ENCODE data around the gene GSTA3. TPM values are rescaled to one million over a fixed set of nuclear protein-coding genes. Genes with fewer than 3 reads are reported as not detected.
"Not testable (repeated sequence)": the region's sequence is repeated elsewhere in the genome, so short reads cannot be mapped to it uniquely, and the experiment has no call there.

Gene GSTA3
- total and polyA plus RNA-seq, 2 experiments from 2014 or later: not detected

DNA sequence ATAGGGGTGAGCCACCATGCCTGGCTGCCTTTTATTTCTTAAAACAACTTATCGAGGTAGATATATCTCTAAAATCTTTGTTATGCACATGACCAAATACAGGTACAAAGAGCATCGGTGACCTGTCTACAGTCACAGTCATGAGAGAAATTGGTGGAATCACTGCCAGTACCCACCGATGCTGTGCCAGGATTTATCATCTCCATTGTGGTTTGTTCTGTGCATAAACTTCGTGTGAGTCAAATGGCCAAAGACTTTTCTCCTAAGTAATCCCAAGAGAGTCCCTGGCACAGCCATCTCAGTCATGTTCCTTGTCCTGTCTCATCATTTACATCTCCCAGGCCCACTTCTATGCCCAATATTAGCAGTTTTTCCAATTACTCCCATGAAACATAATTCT, 9.0 kb downstream of the GSTA3 start (continued):
- TF ChIP-seq, protein P1, sequence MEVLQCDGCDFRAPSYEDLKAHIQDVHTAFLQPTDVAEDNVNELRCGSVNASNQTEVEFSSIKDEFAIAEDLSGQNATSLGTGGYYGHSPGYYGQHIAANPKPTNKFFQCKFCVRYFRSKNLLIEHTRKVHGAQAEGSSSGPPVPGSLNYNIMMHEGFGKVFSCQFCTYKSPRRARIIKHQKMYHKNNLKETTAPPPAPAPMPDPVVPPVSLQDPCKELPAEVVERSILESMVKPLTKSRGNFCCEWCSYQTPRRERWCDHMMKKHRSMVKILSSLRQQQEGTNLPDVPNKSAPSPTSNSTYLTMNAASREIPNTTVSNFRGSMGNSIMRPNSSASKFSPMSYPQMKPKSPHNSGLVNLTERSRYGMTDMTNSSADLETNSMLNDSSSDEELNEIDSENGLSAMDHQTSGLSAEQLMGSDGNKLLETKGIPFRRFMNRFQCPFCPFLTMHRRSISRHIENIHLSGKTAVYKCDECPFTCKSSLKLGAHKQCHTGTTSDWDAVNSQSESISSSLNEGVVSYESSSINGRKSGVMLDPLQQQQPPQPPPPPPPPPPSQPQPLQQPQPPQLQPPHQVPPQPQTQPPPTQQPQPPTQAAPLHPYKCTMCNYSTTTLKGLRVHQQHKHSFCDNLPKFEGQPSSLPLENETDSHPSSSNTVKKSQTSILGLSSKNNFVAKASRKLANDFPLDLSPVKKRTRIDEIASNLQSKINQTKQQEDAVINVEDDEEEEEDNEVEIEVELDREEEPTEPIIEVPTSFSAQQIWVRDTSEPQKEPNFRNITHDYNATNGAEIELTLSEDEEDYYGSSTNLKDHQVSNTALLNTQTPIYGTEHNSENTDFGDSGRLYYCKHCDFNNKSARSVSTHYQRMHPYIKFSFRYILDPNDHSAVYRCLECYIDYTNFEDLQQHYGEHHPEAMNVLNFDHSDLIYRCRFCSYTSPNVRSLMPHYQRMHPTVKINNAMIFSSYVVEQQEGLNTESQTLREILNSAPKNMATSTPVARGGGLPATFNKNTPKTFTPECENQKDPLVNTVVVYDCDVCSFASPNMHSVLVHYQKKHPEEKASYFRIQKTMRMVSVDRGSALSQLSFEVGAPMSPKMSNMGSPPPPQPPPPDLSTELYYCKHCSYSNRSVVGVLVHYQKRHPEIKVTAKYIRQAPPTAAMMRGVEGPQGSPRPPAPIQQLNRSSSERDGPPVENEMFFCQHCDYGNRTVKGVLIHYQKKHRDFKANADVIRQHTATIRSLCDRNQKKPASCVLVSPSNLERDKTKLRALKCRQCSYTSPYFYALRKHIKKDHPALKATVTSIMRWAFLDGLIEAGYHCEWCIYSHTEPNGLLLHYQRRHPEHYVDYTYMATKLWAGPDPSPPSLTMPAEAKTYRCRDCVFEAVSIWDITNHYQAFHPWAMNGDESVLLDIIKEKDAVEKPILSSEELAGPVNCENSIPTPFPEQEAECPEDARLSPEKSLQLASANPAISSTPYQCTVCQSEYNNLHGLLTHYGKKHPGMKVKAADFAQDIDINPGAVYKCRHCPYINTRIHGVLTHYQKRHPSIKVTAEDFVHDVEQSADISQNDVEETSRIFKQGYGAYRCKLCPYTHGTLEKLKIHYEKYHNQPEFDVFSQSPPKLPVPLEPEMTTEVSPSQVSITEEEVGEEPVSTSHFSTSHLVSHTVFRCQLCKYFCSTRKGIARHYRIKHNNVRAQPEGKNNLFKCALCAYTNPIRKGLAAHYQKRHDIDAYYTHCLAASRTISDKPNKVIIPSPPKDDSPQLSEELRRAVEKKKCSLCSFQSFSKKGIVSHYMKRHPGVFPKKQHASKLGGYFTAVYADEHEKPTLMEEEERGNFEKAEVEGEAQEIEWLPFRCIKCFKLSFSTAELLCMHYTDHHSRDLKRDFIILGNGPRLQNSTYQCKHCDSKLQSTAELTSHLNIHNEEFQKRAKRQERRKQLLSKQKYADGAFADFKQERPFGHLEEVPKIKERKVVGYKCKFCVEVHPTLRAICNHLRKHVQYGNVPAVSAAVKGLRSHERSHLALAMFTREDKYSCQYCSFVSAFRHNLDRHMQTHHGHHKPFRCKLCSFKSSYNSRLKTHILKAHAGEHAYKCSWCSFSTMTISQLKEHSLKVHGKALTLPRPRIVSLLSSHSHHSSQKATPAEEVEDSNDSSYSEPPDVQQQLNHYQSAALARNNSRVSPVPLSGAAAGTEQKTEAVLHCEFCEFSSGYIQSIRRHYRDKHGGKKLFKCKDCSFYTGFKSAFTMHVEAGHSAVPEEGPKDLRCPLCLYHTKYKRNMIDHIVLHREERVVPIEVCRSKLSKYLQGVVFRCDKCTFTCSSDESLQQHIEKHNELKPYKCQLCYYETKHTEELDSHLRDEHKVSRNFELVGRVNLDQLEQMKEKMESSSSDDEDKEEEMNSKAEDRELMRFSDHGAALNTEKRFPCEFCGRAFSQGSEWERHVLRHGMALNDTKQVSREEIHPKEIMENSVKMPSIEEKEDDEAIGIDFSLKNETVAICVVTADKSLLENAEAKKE (CRISPR knock-in tag; IDR thresholded peaks at IDR 0.05): no peak
- TF ChIP-seq POLR2AphosphoS5 (IDR thresholded peaks at IDR 0.05; ENCODE audit: low read depth) (no peak), EZH2phosphoT487 (IDR thresholded peaks at IDR 0.05; ENCODE audit: unreplicated experiment) (no peak), REST (IDR thresholded peaks at IDR 0.05; ENCODE audit: unreplicated experiment) (no peak), STAT1 (IDR thresholded peaks at IDR 0.05; ENCODE audit: unreplicated experiment) (no peak), JUNB (IDR thresholded peaks at IDR 0.05; ENCODE audit: unreplicated experiment) (no peak), CTCF (conservative IDR thresholded peaks at IDR 0.05; ENCODE audit: low read depth in 2 of 2) (no peak)

DNA sequence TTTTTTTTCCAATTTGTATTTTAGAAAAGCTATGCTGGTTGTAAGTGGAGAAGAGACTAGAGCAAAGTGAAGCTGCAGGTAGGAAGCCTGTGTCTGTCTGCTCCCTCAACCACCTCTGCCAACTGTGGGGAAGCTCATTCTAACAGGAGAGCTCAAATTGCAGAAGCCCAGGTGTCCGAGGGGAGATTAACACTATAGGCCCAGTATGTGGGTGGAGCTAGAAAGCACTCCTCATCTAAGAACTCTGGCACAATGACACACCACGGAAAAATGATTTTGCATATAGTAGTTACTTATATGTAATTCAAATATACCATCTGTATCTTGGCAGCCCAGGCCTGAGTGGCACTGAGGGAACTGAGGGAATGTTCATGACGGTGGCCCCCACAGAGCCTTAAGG, 13.7 kb downstream of the GSTA3 start:
- not testable (repeated sequence) for H2AFZ ChIP-seq; H4K20me1 ChIP-seq (replicated peaks; ENCODE audit: insufficient read depth); H3K4me3 ChIP-seq; H3K27ac ChIP-seq (ENCODE audit: low read depth); H3K9me2 ChIP-seq (ENCODE audit: insufficient read depth); H3F3A ChIP-seq (replicated peaks; ENCODE audit: low read depth); H3K27me3 Mint-ChIP-seq (ENCODE audit: insufficient read depth, low read depth, poor library complexity); H3K36me3 Mint-ChIP-seq (ENCODE audit: low read depth); H3K4me1 Mint-ChIP-seq; H3K79me2 ChIP-seq (replicated peaks; ENCODE audit: insufficient read depth); H3K27me3 ChIP-seq (ENCODE audit: insufficient read depth); H3K4me2 ChIP-seq; H3K27ac Mint-ChIP-seq; DNase-seq (ENCODE audit: low spot score); H3K4me1 ChIP-seq (ENCODE audit: insufficient read depth); H3K36me3 ChIP-seq (ENCODE audit: insufficient read depth); H3K4me3 Mint-ChIP-seq
- peak; percentile 85 for ATAC-seq
- peaks cover 10% of the 10 kb centered on the region; the same call in 2 of the 3 replicates for H3K9me3 Mint-ChIP-seq

Measured in GM23338 (cell line).